Dendritic cell treated with granulocyte-macrophage colony-stimulating factor and Interleukin-4, amounts not matched to agents 40 ng/mL and 50 ng/mL, for 4 days (primary cell): Measurements from ENCODE around the gene IFNGR1.

ENCODE experiments used
- H3K27ac Mint-ChIP-seq: one replicate; pipeline ENCODE4 v1.8.0; 2022; ENCODE audit warnings: mild to moderate bottlenecking, mixed read lengths
- H3K27me3 Mint-ChIP-seq: one replicate; pipeline ENCODE4 v1.8.0; 2022; ENCODE audit warnings: mild to moderate bottlenecking, mixed read lengths
- H3K36me3 Mint-ChIP-seq: one replicate; pipeline ENCODE4 v1.8.0; 2022; ENCODE audit warnings: low read depth, mixed read lengths
- H3K4me1 Mint-ChIP-seq: one replicate; pipeline ENCODE4 v1.8.0; 2022; ENCODE audit warnings: low read depth, mixed read lengths
- H3K4me3 Mint-ChIP-seq: one replicate; pipeline ENCODE4 v1.8.0; 2022; ENCODE audit warnings: mild to moderate bottlenecking, moderate library complexity, mixed read lengths
- H3K9me3 Mint-ChIP-seq: one replicate; pipeline ENCODE4 v1.8.0; 2022; ENCODE audit warnings: mixed read lengths
- intact Hi-C: fragments of 100-400 bp; cut with micrococcal nuclease; formaldehyde crosslinking; loops from one replicate; pipeline ENCODE4 v1.15.0; 2022

The IFNGR1 gene

GRCh38 chr6:137248702-137249101 is 29.5 kb upstream of the IFNGR1 start:
- Mint-ChIP-seq H3K9me3 (peaks cover 16% of the 10 kb centered on the region), H3K27me3 (no peaks in the 10 kb centered on the region), H3K36me3 (peaks cover 11% of the 10 kb centered on the region), H3K4me3 (no peak overlapping the region), H3K4me1 (peaks cover 66% of the 10 kb centered on the region), H3K27ac (peak overlapping the region; percentile 58)
- intact Hi-C loops = loop anchor here (5.0 kb wide), 1 partner anchor 36 kb away; no protein-coding TSS in a partner anchor

- H3K4me3 Mint-ChIP-seq = no peak overlapping the region
- intact Hi-C loops = loop anchor here (5.0 kb wide), 1 partner anchor 35 kb away; no protein-coding TSS in a partner anchor
- peaks cover 74% of the 10 kb centered on the region for H3K4me1 Mint-ChIP-seq
- H3K27me3 Mint-ChIP-seq = no peaks in the 10 kb centered on the region
- H3K27ac Mint-ChIP-seq = peak overlapping the region; percentile 58
- peaks cover 6% of the 10 kb centered on the region for H3K36me3 Mint-ChIP-seq
- H3K9me3 Mint-ChIP-seq = peaks cover 10% of the 10 kb centered on the region
Measured at GRCh38 chr6:137247724-137248123, 28.5 kb upstream of the IFNGR1 start.

GRCh38 chr6:137246791-137247202 is 27.6 kb upstream of the IFNGR1 start:
- H3K36me3 Mint-ChIP-seq = no peaks in the 10 kb centered on the region
- intact Hi-C loops = loop anchor here (5.0 kb wide), 1 partner anchor 34 kb away; no protein-coding TSS in a partner anchor
- peaks cover 74% of the 10 kb centered on the region for H3K4me1 Mint-ChIP-seq
- peaks cover under 1% of the 10 kb centered on the region for H3K9me3 Mint-ChIP-seq
- H3K27ac Mint-ChIP-seq = peak overlapping the region; percentile 60
- H3K4me3 Mint-ChIP-seq = no peak overlapping the region
- no peaks in the 10 kb centered on the region for H3K27me3 Mint-ChIP-seq

GRCh38 chr6:137246164-137246563 is 27.0 kb upstream of the IFNGR1 start:
- H3K27ac Mint-ChIP-seq = peak overlapping the region; percentile 60
- H3K36me3 Mint-ChIP-seq = no peaks in the 10 kb centered on the region
- H3K4me1 Mint-ChIP-seq = peaks cover 78% of the 10 kb centered on the region
- no peak overlapping the region for H3K4me3 Mint-ChIP-seq
- H3K27me3 Mint-ChIP-seq = no peaks in the 10 kb centered on the region
- no peaks in the 10 kb centered on the region for H3K9me3 Mint-ChIP-seq
- intact Hi-C loops = loop anchor here (5.0 kb wide), 1 partner anchor 34 kb away; no protein-coding TSS in a partner anchor

GRCh38 chr6:137241481-137242038 is 22.4 kb upstream of the IFNGR1 start:
- intact Hi-C loops = no loop called here
- peaks cover 12% of the 10 kb centered on the region for H3K9me3 Mint-ChIP-seq

GRCh38 chr6:137240168-137240567 is 21.0 kb upstream of the IFNGR1 start:
- Mint-ChIP-seq H3K4me3 (no peak overlapping the region), H3K27me3 (no peaks in the 10 kb centered on the region), H3K4me1 (peaks cover 73% of the 10 kb centered on the region), H3K27ac (peak overlapping the region; percentile 94), H3K9me3 (peaks cover 12% of the 10 kb centered on the region), H3K36me3 (no peaks in the 10 kb centered on the region)
- intact Hi-C loops = no loop called here

More at GRCh38 chr6:137241481-137242038, 22.4 kb upstream of the IFNGR1 start:
- Mint-ChIP-seq H3K27ac (peak overlapping the region; percentile 94), H3K36me3 (no peaks in the 10 kb centered on the region), H3K27me3 (no peaks in the 10 kb centered on the region), H3K4me3 (no peak overlapping the region), H3K4me1 (peaks cover 72% of the 10 kb centered on the region)

- peak overlapping the region; percentile 0 for H3K4me3 Mint-ChIP-seq
- H3K27ac Mint-ChIP-seq = peak overlapping the region; percentile 94
- H3K27me3 Mint-ChIP-seq = no peaks in the 10 kb centered on the region
- peaks cover 12% of the 10 kb centered on the region for H3K9me3 Mint-ChIP-seq
- intact Hi-C loops = no loop called here
- H3K4me1 Mint-ChIP-seq = peaks cover 75% of the 10 kb centered on the region
- H3K36me3 Mint-ChIP-seq = no peaks in the 10 kb centered on the region
Measured at GRCh38 chr6:137237413-137238170, 18.4 kb upstream of the IFNGR1 start.

GRCh38 chr6:137236581-137237355 is 17.6 kb upstream of the IFNGR1 start:
- H3K27ac Mint-ChIP-seq = peak overlapping the region; percentile 94
- peaks cover 73% of the 10 kb centered on the region for H3K4me1 Mint-ChIP-seq
- no peak overlapping the region for H3K4me3 Mint-ChIP-seq
- H3K27me3 Mint-ChIP-seq = no peaks in the 10 kb centered on the region
- peaks cover 12% of the 10 kb centered on the region for H3K9me3 Mint-ChIP-seq
- H3K36me3 Mint-ChIP-seq = no peaks in the 10 kb centered on the region
- intact Hi-C loops = no loop called here

GRCh38 chr6:137235686-137236085 is 16.5 kb upstream of the IFNGR1 start:
- intact Hi-C loops = loop anchor here (2.0 kb wide), 1 partner anchor 17 kb away; the partner anchor contains the start of gene IFNGR1
- peak overlapping the region; percentile 94 for H3K27ac Mint-ChIP-seq
- H3K36me3 Mint-ChIP-seq = no peaks in the 10 kb centered on the region
- H3K4me1 Mint-ChIP-seq = peaks cover 75% of the 10 kb centered on the region
- no peaks in the 10 kb centered on the region for H3K27me3 Mint-ChIP-seq
- no peak overlapping the region for H3K4me3 Mint-ChIP-seq
- peaks cover 12% of the 10 kb centered on the region for H3K9me3 Mint-ChIP-seq

- H3K4me3 Mint-ChIP-seq = peak overlapping the region; percentile 20
- intact Hi-C loops = loop anchor here (1.0 to 2.0 kb wide), 2 partner anchors 9 to 15 kb away; partner anchors contain the start of gene IFNGR1
Measured at GRCh38 chr6:137233911-137234863, 15.0 kb upstream of the IFNGR1 start.

GRCh38 chr6:137231895-137232294 is 12.7 kb upstream of the IFNGR1 start:
- Mint-ChIP-seq H3K36me3 (no peaks in the 10 kb centered on the region), H3K27ac (peak overlapping the region; percentile 83), H3K27me3 (no peaks in the 10 kb centered on the region), H3K9me3 (no peaks in the 10 kb centered on the region), H3K4me1 (peaks cover 85% of the 10 kb centered on the region), H3K4me3 (no peak overlapping the region)
- intact Hi-C loops = no loop called here

More at GRCh38 chr6:137233911-137234863, 15.0 kb upstream of the IFNGR1 start:
- H3K36me3 Mint-ChIP-seq = no peaks in the 10 kb centered on the region
- peak overlapping the region; percentile 84 for H3K27ac Mint-ChIP-seq
- H3K9me3 Mint-ChIP-seq = peaks cover 12% of the 10 kb centered on the region
- peaks cover 86% of the 10 kb centered on the region for H3K4me1 Mint-ChIP-seq
- no peaks in the 10 kb centered on the region for H3K27me3 Mint-ChIP-seq

- no peaks in the 10 kb centered on the region for H3K36me3 Mint-ChIP-seq
- H3K9me3 Mint-ChIP-seq = no peaks in the 10 kb centered on the region
- intact Hi-C loops = no loop called here
- peaks cover 83% of the 10 kb centered on the region for H3K4me1 Mint-ChIP-seq
- H3K27me3 Mint-ChIP-seq = no peaks in the 10 kb centered on the region
- no peak overlapping the region for H3K4me3 Mint-ChIP-seq
- H3K27ac Mint-ChIP-seq = peak overlapping the region; percentile 83
Measured at GRCh38 chr6:137230956-137231555, 11.9 kb upstream of the IFNGR1 start.
